ENCODE data around the gene PCSK6. TPM values are rescaled to one million over a fixed set of nuclear protein-coding genes. Genes with fewer than 3 reads are reported as not detected.

PCSK6 gene
- total RNA-seq, 4 donors from 2014 or later = 12.9 to 31.5 (median 23.7) TPM

DNA sequence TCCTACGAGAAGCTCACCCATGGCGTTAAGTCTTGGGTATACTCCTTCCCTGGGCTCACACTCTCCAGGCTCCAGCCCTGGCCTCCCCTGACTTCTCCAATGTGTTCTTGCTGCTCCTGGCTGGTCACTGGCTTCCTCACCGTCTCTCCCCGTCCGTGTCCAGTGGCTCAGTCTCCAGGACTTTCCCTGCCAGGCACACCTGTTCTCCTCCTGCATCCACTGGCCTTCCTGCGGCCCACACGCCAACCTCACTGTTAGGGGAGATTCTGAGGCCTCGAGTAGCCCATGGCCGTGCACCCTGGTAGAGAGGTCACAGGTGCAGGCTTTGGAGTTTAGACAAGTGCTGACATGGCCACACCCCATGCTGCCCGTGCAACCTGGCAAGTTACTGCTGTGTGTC, 102.5 kb downstream of the PCSK6 start:
- no peaks in the 10 kb centered on the region for H3K36me3 ChIP-seq
- H3K9me3 ChIP-seq = no peaks in the 10 kb centered on the region
- TF ChIP-seq POLR2A (IDR thresholded peaks at IDR 0.05) (no peak), EP300 (IDR thresholded peaks at IDR 0.05) (no peak), POLR2AphosphoS5 (IDR thresholded peaks at IDR 0.05) (no peak)
- TF ChIP-seq, protein P1, sequence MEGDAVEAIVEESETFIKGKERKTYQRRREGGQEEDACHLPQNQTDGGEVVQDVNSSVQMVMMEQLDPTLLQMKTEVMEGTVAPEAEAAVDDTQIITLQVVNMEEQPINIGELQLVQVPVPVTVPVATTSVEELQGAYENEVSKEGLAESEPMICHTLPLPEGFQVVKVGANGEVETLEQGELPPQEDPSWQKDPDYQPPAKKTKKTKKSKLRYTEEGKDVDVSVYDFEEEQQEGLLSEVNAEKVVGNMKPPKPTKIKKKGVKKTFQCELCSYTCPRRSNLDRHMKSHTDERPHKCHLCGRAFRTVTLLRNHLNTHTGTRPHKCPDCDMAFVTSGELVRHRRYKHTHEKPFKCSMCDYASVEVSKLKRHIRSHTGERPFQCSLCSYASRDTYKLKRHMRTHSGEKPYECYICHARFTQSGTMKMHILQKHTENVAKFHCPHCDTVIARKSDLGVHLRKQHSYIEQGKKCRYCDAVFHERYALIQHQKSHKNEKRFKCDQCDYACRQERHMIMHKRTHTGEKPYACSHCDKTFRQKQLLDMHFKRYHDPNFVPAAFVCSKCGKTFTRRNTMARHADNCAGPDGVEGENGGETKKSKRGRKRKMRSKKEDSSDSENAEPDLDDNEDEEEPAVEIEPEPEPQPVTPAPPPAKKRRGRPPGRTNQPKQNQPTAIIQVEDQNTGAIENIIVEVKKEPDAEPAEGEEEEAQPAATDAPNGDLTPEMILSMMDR (IDR thresholded peaks at IDR 0.05) = no peak
- DNase-seq (ENCODE audit: low spot score in 2 of 2) = no peak
- H3K4me1 ChIP-seq = no peaks in the 10 kb centered on the region
- 75% methylated on average over 10 of the region's 10 CpGs for WGBS
- H3K27me3 ChIP-seq = no peaks in the 10 kb centered on the region
- H3K27ac ChIP-seq = no peak overlapping the region
- H3K4me3 ChIP-seq = no peak overlapping the region

DNA sequence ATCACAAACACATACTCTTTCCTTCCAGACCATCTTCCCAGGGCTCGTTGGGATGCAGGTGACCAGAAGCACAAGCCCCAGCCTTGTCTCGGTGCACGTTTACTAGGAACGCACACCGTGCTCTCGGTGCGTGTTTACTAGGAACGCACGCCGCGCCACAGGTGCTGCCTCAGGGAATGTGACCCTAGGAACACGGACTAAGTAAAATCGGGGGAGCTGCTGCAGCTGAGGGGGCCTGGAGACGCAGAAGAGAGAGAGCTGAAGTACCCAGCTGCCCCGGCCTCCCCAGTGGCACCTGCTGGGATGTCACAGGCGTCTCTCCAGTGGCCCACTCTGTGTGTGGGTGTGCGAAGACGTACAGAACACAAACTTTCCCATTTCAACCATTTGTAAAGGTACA, 103.5 kb downstream of the PCSK6 start:
- no peak for DNase-seq (ENCODE audit: low spot score in 2 of 2)
- H3K27ac ChIP-seq = no peak overlapping the region
- H3K4me1 ChIP-seq = peaks cover 3% of the 10 kb centered on the region
- H3K27me3 ChIP-seq = no peaks in the 10 kb centered on the region
- no peaks in the 10 kb centered on the region for H3K36me3 ChIP-seq
- TF ChIP-seq EP300 (IDR thresholded peaks at IDR 0.05) (no peak), POLR2A (IDR thresholded peaks at IDR 0.05) (no peak), POLR2AphosphoS5 (IDR thresholded peaks at IDR 0.05) (no peak)
- TF ChIP-seq, protein P1 (IDR thresholded peaks at IDR 0.05) = no peak
- WGBS = 93% methylated on average over 18 of the region's 18 CpGs
- no peaks in the 10 kb centered on the region for H3K9me3 ChIP-seq
- H3K4me3 ChIP-seq = no peak overlapping the region

DNA sequence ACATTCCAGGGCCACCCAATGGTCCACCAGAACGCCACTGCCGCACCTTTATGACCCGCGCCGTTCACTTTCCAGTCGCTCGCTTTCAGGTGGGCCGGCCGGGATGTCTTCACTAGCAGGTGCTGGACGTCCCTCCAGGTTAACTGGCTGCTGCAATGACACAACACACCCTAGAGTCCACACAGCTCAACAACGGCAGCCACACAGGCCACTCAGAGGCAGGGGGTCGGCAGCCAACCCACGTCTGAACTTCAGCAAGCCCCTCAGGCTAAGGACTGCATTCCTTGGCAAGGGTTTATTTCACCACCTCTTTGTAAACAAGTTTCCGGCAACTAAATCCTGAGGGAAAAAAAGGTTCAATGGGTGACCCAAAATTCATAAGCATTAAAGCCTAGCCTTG, 105.2 kb downstream of the PCSK6 start:
- WGBS = 76% methylated on average over 14 of the region's 14 CpGs
- Histone ChIP-seq H3K36me3 (no peaks in the 10 kb centered on the region), H3K4me3 (no peak overlapping the region), H3K27me3 (no peaks in the 10 kb centered on the region), H3K9me3 (no peaks in the 10 kb centered on the region), H3K4me1 (peaks cover 3% of the 10 kb centered on the region), H3K27ac (no peak overlapping the region)
- TF ChIP-seq EP300 (IDR thresholded peaks at IDR 0.05) = no peak
- no peak for TF ChIP-seq POLR2A (IDR thresholded peaks at IDR 0.05)
- TF ChIP-seq, protein P1 (IDR thresholded peaks at IDR 0.05) = no peak
- no peak for DNase-seq (ENCODE audit: low spot score in 2 of 2)

DNA sequence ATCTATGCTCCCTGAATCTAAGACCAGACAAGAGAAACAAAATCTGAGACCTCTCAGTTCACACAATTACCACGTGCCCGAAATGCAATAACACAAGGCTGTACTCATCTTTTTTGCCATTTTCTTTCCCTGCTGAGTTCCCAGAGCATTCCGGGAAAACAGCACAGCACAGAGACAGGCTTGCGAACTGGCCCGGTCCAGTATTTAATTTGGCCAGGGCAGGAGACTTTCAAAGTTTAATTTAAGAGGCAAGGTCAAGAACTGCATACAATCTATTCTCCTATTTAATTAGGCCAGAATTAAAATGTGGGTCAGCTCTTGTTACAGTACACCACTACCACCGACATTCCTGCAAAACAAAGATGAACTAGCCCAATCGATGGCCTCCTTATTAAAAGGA, 107.0 kb downstream of the PCSK6 start:
- no peak overlapping the region for H3K4me3 ChIP-seq
- 90% methylated on average over 7 of the region's 7 CpGs for WGBS
- no peaks in the 10 kb centered on the region for H3K27me3 ChIP-seq
- no peak for TF ChIP-seq EP300 (IDR thresholded peaks at IDR 0.05)
- TF ChIP-seq POLR2A (IDR thresholded peaks at IDR 0.05) = no peak
- no peak for DNase-seq (ENCODE audit: low spot score in 2 of 2)
- H3K36me3 ChIP-seq = no peaks in the 10 kb centered on the region
- H3K4me1 ChIP-seq = peaks cover 3% of the 10 kb centered on the region
- H3K9me3 ChIP-seq = no peaks in the 10 kb centered on the region
- no peak overlapping the region for H3K27ac ChIP-seq

DNA sequence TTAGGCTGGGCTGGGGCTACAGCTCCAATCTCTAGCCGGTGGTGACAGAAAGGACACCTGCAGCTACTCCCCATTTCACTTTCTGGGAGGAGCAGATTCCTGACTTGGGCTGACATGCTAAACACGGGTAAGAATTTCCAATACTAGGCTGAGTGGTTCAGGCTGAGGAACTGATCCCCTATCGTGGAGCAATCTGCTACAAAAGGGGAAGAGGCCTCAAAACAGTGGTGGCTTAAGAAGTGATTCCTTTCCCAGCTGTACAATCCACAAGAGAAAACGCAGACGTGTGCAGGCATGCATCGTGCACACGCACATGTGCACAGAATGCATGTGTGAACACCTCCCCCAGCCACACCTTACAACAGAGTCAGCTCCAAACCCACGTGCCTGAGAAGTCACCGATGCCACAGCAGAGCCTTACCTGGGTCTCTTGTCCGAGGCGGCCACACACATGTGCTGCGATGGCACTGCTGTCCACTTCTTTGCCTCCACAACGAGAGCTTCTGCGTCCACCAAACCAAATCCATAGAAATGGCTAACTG, 107.8 kb downstream of the PCSK6 start:
- TF ChIP-seq POLR2AphosphoS5 (IDR thresholded peaks at IDR 0.05) (no peak), EP300 (IDR thresholded peaks at IDR 0.05) (no peak), POLR2A (IDR thresholded peaks at IDR 0.05) (no peak)
- TF ChIP-seq, protein P1 (IDR thresholded peaks at IDR 0.05) = no peak
- Histone ChIP-seq H3K4me1 (peaks cover 3% of the 10 kb centered on the region), H3K27ac (no peak overlapping the region), H3K27me3 (no peaks in the 10 kb centered on the region), H3K4me3 (no peak overlapping the region), H3K36me3 (no peaks in the 10 kb centered on the region), H3K9me3 (no peaks in the 10 kb centered on the region)
- no peak for DNase-seq (ENCODE audit: low spot score in 2 of 2)
- WGBS = 74% methylated on average over 14 of the region's 14 CpGs

DNA sequence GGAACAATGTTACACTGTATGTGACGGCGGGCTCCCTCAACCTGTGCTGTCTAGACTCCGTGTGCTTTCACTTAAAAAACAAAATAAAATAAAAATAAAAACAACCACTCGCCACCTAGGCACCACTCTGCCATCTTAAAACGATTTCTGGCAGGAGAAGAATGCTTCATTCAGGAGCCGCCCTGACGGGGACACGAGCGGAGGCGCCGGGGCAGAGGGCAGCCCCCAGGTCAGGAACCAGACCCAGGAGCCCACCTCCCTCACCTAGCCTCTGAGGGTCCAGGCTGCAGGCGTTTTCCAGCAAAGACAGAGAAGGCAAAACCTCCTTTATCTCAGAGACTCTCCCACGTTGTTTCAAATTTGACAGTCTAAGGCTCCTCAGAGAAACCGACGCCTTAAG, 109.4 kb downstream of the PCSK6 start:
- WGBS = 89% methylated on average over 15 of the region's 15 CpGs
- no peaks in the 10 kb centered on the region for H3K27me3 ChIP-seq
- H3K27ac ChIP-seq = no peak overlapping the region
- H3K4me1 ChIP-seq = peaks cover 3% of the 10 kb centered on the region
- TF ChIP-seq POLR2A (IDR thresholded peaks at IDR 0.05) = no peak
- TF ChIP-seq POLR2AphosphoS5 (IDR thresholded peaks at IDR 0.05) = no peak
- TF ChIP-seq, protein P1 (IDR thresholded peaks at IDR 0.05) = no peak
- TF ChIP-seq EP300 (IDR thresholded peaks at IDR 0.05) = no peak
- H3K36me3 ChIP-seq = no peaks in the 10 kb centered on the region
- no peak overlapping the region for H3K4me3 ChIP-seq
- H3K9me3 ChIP-seq = no peaks in the 10 kb centered on the region
- DNase-seq (ENCODE audit: low spot score in 2 of 2) = no peak
